Thoracic aorta (tissue), 2 donors: ENCODE data around the gene ANO8. TPM values are rescaled to one million over a fixed set of nuclear protein-coding genes. Genes with fewer than 3 reads are reported as not detected.

ENCODE experiments used
- ATAC-seq: fragments of 150-250 bp; one replicate; pipeline ENCODE4 v1.8.0; 2017; ENCODE audit warnings: low read depth; ENCODE audit not compliant: insufficient number of reproducible peaks, low FRiP score
- DNase-seq: peaks from one replicate; pipeline ENCODE4 v3.0.0-alpha.2; 2020; ENCODE audit warnings: low spot score
- H3K27ac ChIP-seq, 2 donors: fragments of 200-600 bp; sonication (generic); 1 replicate in 1 of 2; 2 replicates in 1 of 2; pipeline ENCODE4 v1.5.1; 2016; ENCODE audit warnings: mild to moderate bottlenecking in 2 of 2, moderate library complexity in 2 of 2
- H3K27me3 ChIP-seq: fragments of 200-600 bp; sonication (generic); replicated peaks from 2 replicates; pipeline ENCODE4 v1.6.0; 2016; ENCODE audit warnings: mild to moderate bottlenecking; ENCODE audit not compliant: insufficient read depth
- H3K36me3 ChIP-seq: fragments of 200-600 bp; sonication (generic); one replicate; pipeline ENCODE4 v1.5.1; 2016
- H3K4me1 ChIP-seq, 2 donors: fragments of 200-600 bp; sonication (generic); 1 replicate in 1 of 2; 2 replicates in 1 of 2; pipeline versions ENCODE4 v1.5.1 to v1.6.0; 2016; ENCODE audit warnings: low read depth in 2 of 2, mild to moderate bottlenecking in 1 of 2; ENCODE audit not compliant: control insufficient read depth in 1 of 2
- H3K4me3 ChIP-seq: fragments of 200-600 bp; sonication (generic); 2 replicates; pipeline ENCODE4 v1.5.1; 2016; ENCODE audit warnings: mild to moderate bottlenecking
- H3K9me3 ChIP-seq: fragments of 200-600 bp; sonication (generic); 2 replicates; pipeline ENCODE4 v1.5.1; 2016
- CTCF ChIP-seq: fragments of 200-600 bp; sonication (generic); IDR thresholded peaks from one replicate; pipeline ENCODE4 v1.5.1; 2019; ENCODE audit warnings: antibody characterized with exemption
- total RNA-seq, 2 donors: library from RNA; depleted of rRNA; stranded (reverse); fragments of >200 nt; gene quantifications; one replicate each; pipeline versions ENCODE4 v1.1.0 to v1.2.3, GENCODE V29; 2016

Gene ANO8
- total RNA-seq, 2 donors from 2014 or later, result 9.5 to 13.4 TPM

DNA sequence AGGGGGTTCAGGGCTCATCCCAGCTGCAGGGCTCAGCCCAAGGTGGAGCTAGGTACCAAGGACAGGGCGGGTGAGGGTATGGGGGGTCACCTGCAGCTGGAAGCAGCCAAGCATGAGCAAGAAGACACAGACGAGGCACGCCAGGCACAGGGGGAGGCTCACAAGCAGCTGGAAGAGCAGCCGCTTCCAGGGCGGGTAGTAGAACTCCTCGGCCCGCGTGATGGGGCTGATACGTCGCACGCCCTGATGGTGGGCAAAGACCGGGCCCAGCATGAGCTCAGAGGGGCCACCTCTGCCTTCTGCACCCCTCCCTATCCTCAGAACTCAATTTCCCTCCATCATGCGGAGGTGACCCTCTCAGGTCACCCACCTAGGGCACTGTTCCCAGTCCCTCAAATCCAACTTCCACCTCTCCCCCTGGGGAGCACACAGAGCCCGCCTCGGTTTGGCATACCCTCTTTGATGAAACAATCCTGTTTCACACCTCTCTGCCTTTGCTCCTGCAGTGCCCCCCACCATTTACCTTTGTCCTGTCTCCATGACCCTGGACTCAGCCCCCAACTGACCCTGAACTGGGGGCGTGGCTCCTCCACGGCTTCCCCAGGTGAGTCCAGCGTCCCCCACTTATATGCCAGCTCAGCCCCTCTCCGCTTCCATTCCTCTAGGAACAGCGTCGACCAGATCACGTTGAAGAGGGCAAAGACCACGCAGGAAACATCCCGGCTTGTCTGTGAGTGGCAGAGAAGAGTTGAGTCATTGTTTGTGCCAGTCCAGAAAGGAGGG is 4.2 kb downstream of the ANO8 start:
- Histone ChIP-seq H3K27me3 (no peaks in the 10 kb centered on the region), H3K4me1 (peaks cover 19 to 38% of the 10 kb centered on the region in 2 donors), H3K9me3 (no peaks in the 10 kb centered on the region), H3K27ac (no peak overlapping the region), H3K4me3 (no peak overlapping the region), H3K36me3 (peaks cover 4% of the 10 kb centered on the region)
- ATAC-seq, result no peak
- TF ChIP-seq CTCF, result no peak
- DNase-seq, result no peak

- Histone ChIP-seq H3K36me3 (peaks cover 4% of the 10 kb centered on the region), H3K27me3 (no peaks in the 10 kb centered on the region), H3K9me3 (no peaks in the 10 kb centered on the region), H3K4me1 (peaks cover 13 to 37% of the 10 kb centered on the region in 2 donors), H3K4me3 (peak overlapping the region; percentile 58), H3K27ac (no peak overlapping the region)
- ATAC-seq (no peak), DNase-seq (no peak)
- no peak for TF ChIP-seq CTCF
Observed at GRCh38 chr19:17329366-17330261, 5.0 kb downstream of the ANO8 start.

- DNase-seq (no peak), ATAC-seq (no peak)
- TF ChIP-seq CTCF, result no peak
- Histone ChIP-seq H3K4me3 (peak overlapping the region; percentile 58), H3K27me3 (no peaks in the 10 kb centered on the region), H3K27ac (no peak overlapping the region), H3K4me1 (peaks cover 9 to 31% of the 10 kb centered on the region in 2 donors), H3K9me3 (no peaks in the 10 kb centered on the region), H3K36me3 (peaks cover 4% of the 10 kb centered on the region)
Observed at GRCh38 chr19:17328517-17329365, 5.9 kb downstream of the ANO8 start.

DNA sequence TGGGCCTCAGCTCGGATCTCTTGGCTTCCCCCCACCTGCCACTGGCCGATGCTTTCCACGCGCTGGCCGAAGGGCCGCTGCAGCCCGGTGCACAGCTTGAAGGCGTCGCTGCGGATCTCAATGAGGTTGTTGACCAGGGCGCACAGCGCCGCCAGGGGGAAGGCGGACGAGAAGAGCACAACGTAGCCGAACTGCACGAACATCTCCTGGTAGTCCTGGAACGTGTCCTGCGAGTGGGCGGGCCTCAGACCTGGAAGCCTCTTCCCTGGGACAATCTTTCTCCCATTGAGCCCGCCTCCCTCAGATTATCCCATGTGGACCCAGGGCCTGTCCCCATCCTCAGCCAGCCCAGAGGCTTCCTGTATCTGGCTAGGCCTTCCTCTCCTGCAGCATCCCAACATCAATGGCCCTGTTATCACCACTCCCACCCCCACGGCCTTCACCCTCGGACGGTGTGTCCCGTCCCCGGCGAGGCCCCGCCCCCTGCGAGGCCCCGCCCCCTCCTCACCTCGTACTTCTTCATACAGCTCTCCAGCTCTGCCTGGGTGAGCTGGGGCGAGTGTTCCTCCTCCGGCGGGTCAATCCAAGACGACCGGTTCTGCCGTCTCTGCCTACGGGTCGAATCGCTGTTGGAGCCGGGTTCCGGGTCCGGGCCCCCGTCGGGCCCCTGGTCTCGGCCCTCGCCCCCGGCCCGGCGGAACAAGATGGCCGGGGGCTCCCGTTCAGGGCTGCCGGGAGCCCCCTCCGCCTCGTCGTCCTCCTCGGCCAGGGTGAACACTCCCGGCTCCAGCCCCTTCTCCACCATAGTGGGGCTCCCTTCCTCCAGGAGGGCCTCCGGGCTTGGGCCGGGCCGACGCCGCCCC is 6.8 kb downstream of the ANO8 start:
- TF ChIP-seq CTCF, result no peak
- Histone ChIP-seq H3K4me1 (peaks cover 12 to 30% of the 10 kb centered on the region in 2 donors), H3K27ac (no peak overlapping the region), H3K27me3 (no peaks in the 10 kb centered on the region), H3K9me3 (no peaks in the 10 kb centered on the region), H3K36me3 (peaks cover 4% of the 10 kb centered on the region), H3K4me3 (peak overlapping the region; percentile 58)
- DNase-seq (no peak), ATAC-seq (no peak)
